GM19239 (cell line): ENCODE data around the gene SMIM41.
"Not testable (repeated sequence)": the region's sequence is repeated elsewhere in the genome, so short reads cannot be mapped to it uniquely, and the experiment has no call there.

Experiments used
- DNase-seq: peaks from one replicate; pipeline ENCODE4 v3.0.0; 2011; ENCODE audit warnings: low spot score; ENCODE audit not compliant: insufficient read length
- FAIRE-seq: peaks from 2 replicates; lab custom pipeline; 2011; peaks lifted over from hg19 to GRCh38; lab: Jason Lieb, UNC

The SMIM41 gene

GRCh38 chr12:52082988-52083637 is 3.6 kb downstream of the SMIM41 start:
- FAIRE-seq (peak; percentile 88), DNase-seq (peak; percentile 88)

GRCh38 chr12:52083638-52083996 is 4.1 kb downstream of the SMIM41 start:
- DNase-seq = no peak
- FAIRE-seq = no peak

- no peak for FAIRE-seq
Measured at GRCh38 chr12:52084491-52085231, 5.2 kb downstream of the SMIM41 start.

GRCh38 chr12:52085682-52086180 is 6.2 kb downstream of the SMIM41 start:
- DNase-seq = no peak
- FAIRE-seq = no peak

More at GRCh38 chr12:52084491-52085231, 5.2 kb downstream of the SMIM41 start:
- no peak for DNase-seq

- DNase-seq (no peak), FAIRE-seq (no peak)
Measured at GRCh38 chr12:52086366-52086765, 6.9 kb downstream of the SMIM41 start.

GRCh38 chr12:52086944-52087835 is 7.7 kb downstream of the SMIM41 start:
- FAIRE-seq = no peak

GRCh38 chr12:52087961-52088820 is 8.7 kb downstream of the SMIM41 start:
- FAIRE-seq (peak; percentile 71), DNase-seq (peak; percentile 74)

More at GRCh38 chr12:52086944-52087835, 7.7 kb downstream of the SMIM41 start:
- DNase-seq = no peak

- DNase-seq (no peak), FAIRE-seq (no peak)
Measured at GRCh38 chr12:52089491-52089890, 10.0 kb downstream of the SMIM41 start.

GRCh38 chr12:52090291-52090690 is 10.8 kb downstream of the SMIM41 start:
- no peak for FAIRE-seq
- no peak for DNase-seq

GRCh38 chr12:52091061-52091460 is 11.6 kb downstream of the SMIM41 start:
- DNase-seq (no peak), FAIRE-seq (no peak)

GRCh38 chr12:52091869-52092268 is 12.4 kb downstream of the SMIM41 start:
- no peak for DNase-seq
- FAIRE-seq = no peak

GRCh38 chr12:52093346-52093745 is 13.8 kb downstream of the SMIM41 start:
- FAIRE-seq (no peak), DNase-seq (no peak)

- no peak for DNase-seq
- FAIRE-seq = no peak
Measured at GRCh38 chr12:52096332-52097044, 17.0 kb downstream of the SMIM41 start.

GRCh38 chr12:52097045-52097666 is 17.7 kb downstream of the SMIM41 start:
- FAIRE-seq = no peak
- DNase-seq = no peak

GRCh38 chr12:52104431-52105089 is 25.1 kb downstream of the SMIM41 start:
- not testable (repeated sequence) for DNase-seq
- FAIRE-seq = peak; percentile 80

- FAIRE-seq, DNase-seq: not testable (repeated sequence)
Measured at GRCh38 chr12:52116222-52117125, 37.0 kb downstream of the SMIM41 start.
